Ovary (tissue), 9 donors: ENCODE measurements around the gene S100A14. TPM values are rescaled to one million over a fixed set of nuclear protein-coding genes. Genes with fewer than 3 reads are reported as not detected.
A peak's percentile ranks its signal among the peaks of the same experiment; 100 is the strongest.

ENCODE experiments used
- DNase-seq, 5 donors: peaks; one replicate each; pipeline ENCODE4 v3.0.0-alpha.2; 2019 to 2020
- H3K27ac ChIP-seq, 2 donors: fragments of 200-600 bp; one replicate each; pipeline versions ENCODE4 v1.5.1 to v1.8.0; 2019 to 2022
- H3K27me3 ChIP-seq: fragments of 200-600 bp; one replicate; pipeline ENCODE4 v1.8.0; 2022
- H3K36me3 ChIP-seq: fragments of 200-600 bp; sonication (generic); one replicate; pipeline ENCODE4 v1.5.1; 2019
- H3K4me1 ChIP-seq: one replicate; pipeline ENCODE4 v1.8.1; 2013; ENCODE audit warnings: mild to moderate bottlenecking, moderate library complexity; ENCODE audit not compliant: insufficient read depth
- H3K4me3 ChIP-seq: fragments of 200-600 bp; sonication (generic); one replicate; pipeline ENCODE4 v1.5.1; 2017
- H3K9me3 ChIP-seq, 2 donors: fragments of 200-600 bp in 1 of 2; sonication (generic) in 1 of 2; one replicate each; pipeline versions ENCODE4 v1.5.1 to v1.8.1; 2013 to 2019; ENCODE audit warnings: mild to moderate bottlenecking in 1 of 2, moderate library complexity in 1 of 2
- EP300 ChIP-seq: sonication (generic); formaldehyde crosslinking; IDR thresholded peaks from one replicate; pipeline ENCODE4 v1.6.1; 2017; ENCODE audit warnings: antibody characterized with exemption
- POLR2A ChIP-seq: fragments of 450-650 bp; IDR thresholded peaks from one replicate; pipeline ENCODE4 v1.6.1; 2017; ENCODE audit warnings: antibody characterized with exemption, mild to moderate bottlenecking, moderate library complexity
- WGBS, 3 donors: extraction: QIAGEN DNeasy Blood & Tissue Kit in 1 of 3; methylation state at CpG; one replicate each; pipeline versions ENCODE4 v1.1.5 to v1.1.7; 2013 to 2017; 5-methylcytosine and 5-hydroxymethylcytosine counted together
- intact Hi-C, 4 donors: fragments of 100-400 bp; cut with DNase I; formaldehyde crosslinking; loops; one replicate each; pipeline versions ENCODE4 v1.11.0 to v1.15.1; 2022 to 2023
- polyA plus RNA-seq, 2 donors: library from polyadenylated mRNA; stranded (reverse); fragments of 200-250 nt in 1 of 2; fragments of 350-450 nt in 1 of 2; fragmentation: Illumina TruSeq in 1 of 2; extraction: RNeasy Lipid Tissue Mini Kit (QIAGEN cat#74804) in 1 of 2; gene quantifications; one replicate each; pipeline ENCODE4 v1.2.3, GENCODE V29; 2013 to 2014
- total RNA-seq, 7 donors: library from RNA; depleted of rRNA in 2 of 7; stranded (reverse); fragments of >200 nt in 2 of 7; fragmentation: NEBNext Ultra II Directional in 3 of 7; extraction: Animal tissue kit (Norgen Biotek cat#: 25700) in 3 of 7; gene quantifications; one replicate each; pipeline versions ENCODE4 v1.1.0 to v1.2.4, GENCODE V29; 2016 to 2023
- TF ChIP-seq, protein P1 (sequence below), 3 donors: fragments of 450-650 bp in 2 of 3; fragments of 200-600 bp in 1 of 3; IDR thresholded peaks; one replicate each; pipeline versions ENCODE4 v1.5.1 to v1.8.0; 2016 to 2022; ENCODE audit warnings: antibody characterized with exemption in 3 of 3, mild to moderate bottlenecking in 1 of 3
- donor health status: DM: no; HTN: no; CAD: no; lungs with moderate emphysema.
- donor health status: DM: no; HTN: no; CAD: no.
- donor health status: Bipolar disorder and iron deficiency.
- donor health status: DM: yes; HTN: yes; CAD: no.
- donor health status: DM: no; HTN: no; CAD: no.
- donor health status: DM: yes; HTN: yes; CAD: no.

The S100A14 gene
- total and polyA plus RNA-seq, 9 donors: 0.40 to 19.8 (median 2.1) TPM; not detected in 2

GRCh38 chr1:153635872-153636271 is 19.7 kb upstream of the S100A14 start:
- peak overlapping the region in 1 of 2 donors; percentile 98 for H3K27ac ChIP-seq
- intact Hi-C loops: loop anchor here in 1 of 4 donors (10.0 kb wide), 1 partner anchor 121 kb away; no protein-coding TSS in a partner anchor
- DNase-seq: no peak
- TF ChIP-seq EP300: no peak
- no peak for TF ChIP-seq POLR2A
- TF ChIP-seq, protein P1, sequence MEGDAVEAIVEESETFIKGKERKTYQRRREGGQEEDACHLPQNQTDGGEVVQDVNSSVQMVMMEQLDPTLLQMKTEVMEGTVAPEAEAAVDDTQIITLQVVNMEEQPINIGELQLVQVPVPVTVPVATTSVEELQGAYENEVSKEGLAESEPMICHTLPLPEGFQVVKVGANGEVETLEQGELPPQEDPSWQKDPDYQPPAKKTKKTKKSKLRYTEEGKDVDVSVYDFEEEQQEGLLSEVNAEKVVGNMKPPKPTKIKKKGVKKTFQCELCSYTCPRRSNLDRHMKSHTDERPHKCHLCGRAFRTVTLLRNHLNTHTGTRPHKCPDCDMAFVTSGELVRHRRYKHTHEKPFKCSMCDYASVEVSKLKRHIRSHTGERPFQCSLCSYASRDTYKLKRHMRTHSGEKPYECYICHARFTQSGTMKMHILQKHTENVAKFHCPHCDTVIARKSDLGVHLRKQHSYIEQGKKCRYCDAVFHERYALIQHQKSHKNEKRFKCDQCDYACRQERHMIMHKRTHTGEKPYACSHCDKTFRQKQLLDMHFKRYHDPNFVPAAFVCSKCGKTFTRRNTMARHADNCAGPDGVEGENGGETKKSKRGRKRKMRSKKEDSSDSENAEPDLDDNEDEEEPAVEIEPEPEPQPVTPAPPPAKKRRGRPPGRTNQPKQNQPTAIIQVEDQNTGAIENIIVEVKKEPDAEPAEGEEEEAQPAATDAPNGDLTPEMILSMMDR (IDR thresholded peaks at IDR 0.05): no peak
- H3K4me1 ChIP-seq: peaks cover 11% of the 10 kb centered on the region
- no peaks in the 10 kb centered on the region for H3K9me3 ChIP-seq
- H3K27me3 ChIP-seq: no peaks in the 10 kb centered on the region
- WGBS, 3 donors: 68 to 84% (median 76%) methylated on average over 7 of the region's 7 CpGs
- no peaks in the 10 kb centered on the region for H3K36me3 ChIP-seq
- peak overlapping the region; percentile 95 for H3K4me3 ChIP-seq

GRCh38 chr1:153633754-153634665 is 17.9 kb upstream of the S100A14 start, which contains the start of gene CHTOP:
Gene CHTOP, plus strand, starts transcription at chr1:153634066. Its CDS starts 2,523 bp downstream, at chr1:153636589.
- Histone ChIP-seq H3K4me3 (peak within 1 kb of the TSS; percentile 95), H3K9me3 (no peaks in the 10 kb centered on the region), H3K27me3 (no peaks in the 10 kb centered on the region), H3K27ac (peak within 1 kb of the TSS; percentile 97 to 98), H3K4me1 (peaks cover 11% of the 10 kb centered on the region), H3K36me3 (no peaks in the 10 kb centered on the region)
- intact Hi-C loops: loop anchor here in 1 of 4 donors (10.0 kb wide), 1 partner anchor 119 kb away; no protein-coding TSS in a partner anchor
- 1 to 2% (median 1%) methylated on average over 63 to 65 of the region's 65 CpGs for WGBS, 3 donors
- peak; percentile 98 to 99 (median 99) for DNase-seq
- TF ChIP-seq EP300 (no peak), POLR2A (peak; percentile 89)
- TF ChIP-seq, protein P1 (IDR thresholded peaks at IDR 0.05): peak in 1 of 3 donors; percentile 44

DNA sequence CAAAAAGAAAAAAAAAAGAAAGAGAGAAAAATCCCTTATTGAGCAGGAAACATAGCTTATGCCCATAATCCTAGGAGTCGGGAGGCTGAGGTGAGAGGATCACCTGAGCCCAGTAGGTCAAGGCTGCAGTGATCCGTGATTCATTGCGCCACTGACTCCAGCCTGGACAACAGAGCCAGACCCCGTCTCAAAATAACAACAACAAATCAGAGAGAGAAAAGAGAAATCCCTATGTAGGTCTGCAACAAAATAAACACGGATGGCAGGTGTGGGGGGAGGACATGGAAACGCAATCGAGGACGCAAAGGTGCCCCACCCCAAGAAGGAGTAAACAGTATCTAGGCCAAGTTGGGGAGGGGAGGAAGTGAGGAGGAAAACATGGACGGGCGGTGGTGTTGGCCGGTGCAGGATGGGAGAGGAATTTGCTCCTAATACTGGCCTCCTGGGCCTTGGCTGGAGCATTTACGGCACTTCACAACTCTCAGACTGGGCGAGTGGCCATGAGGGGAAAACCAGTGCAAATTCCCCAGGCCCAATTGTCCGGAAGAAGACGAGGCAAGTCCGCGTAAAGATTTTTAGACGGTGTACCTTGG is 17.1 kb upstream of the S100A14 start:
- DNase-seq: peak in 1 of 5 donors; percentile 62
- TF ChIP-seq EP300 (no peak), POLR2A (no peak)
- TF ChIP-seq, protein P1 (IDR thresholded peaks at IDR 0.05): peak in 1 of 3 donors; percentile 14
- Histone ChIP-seq H3K4me3 (peak overlapping the region; percentile 33), H3K27ac (peak overlapping the region in 1 of 2 donors; percentile 98), H3K27me3 (no peaks in the 10 kb centered on the region), H3K9me3 (no peaks in the 10 kb centered on the region), H3K4me1 (peaks cover 11% of the 10 kb centered on the region), H3K36me3 (no peaks in the 10 kb centered on the region)
- 28 to 34% (median 34%) methylated on average over 18 of the region's 18 CpGs for WGBS, 3 donors
- intact Hi-C loops: loop anchor here in 1 of 4 donors (10.0 kb wide), 1 partner anchor 118 kb away; no protein-coding TSS in a partner anchor
